ENCODE results near the gene MINDY4B.

Gene MINDY4B

DNA sequence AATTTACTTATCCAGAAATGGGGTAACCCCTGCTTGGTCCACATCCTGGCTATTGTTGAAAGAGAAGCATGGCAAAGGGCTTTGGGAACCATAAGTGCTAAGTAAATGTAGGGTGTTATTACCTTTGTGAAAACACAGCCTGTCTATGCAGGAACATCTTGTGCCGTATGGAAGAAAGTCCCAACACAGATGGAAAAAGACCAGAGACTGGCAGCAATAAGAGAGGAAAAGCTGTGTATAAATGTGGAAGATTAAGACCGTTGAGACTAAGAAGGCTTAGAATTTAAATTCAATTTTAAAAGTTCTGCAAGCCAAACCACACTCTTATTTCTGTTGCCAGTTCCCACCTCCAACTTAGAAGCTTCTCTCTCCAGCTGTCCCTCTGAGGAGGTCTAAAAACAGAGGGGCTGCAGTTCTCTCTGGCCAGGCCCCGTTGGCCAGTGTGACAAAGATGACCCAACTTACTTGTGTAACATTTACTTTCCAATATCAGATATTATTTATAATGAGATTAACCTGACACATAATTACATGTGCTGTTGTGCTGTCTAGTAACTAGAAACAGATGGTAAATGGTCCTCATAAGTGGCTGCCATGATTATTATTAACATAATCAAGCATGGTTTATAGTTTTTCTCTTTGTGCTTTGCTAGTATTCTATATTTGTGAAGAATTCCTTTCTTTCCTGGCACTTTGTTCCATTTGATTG lies 7.0 kb downstream of the MINDY4B start:
- no peaks in the 10 kb centered on the region for H3K4me1 ChIP-seq (ENCODE audit: control insufficient read depth, insufficient read depth, low read length)
- H3K36me3 ChIP-seq (ENCODE audit: control insufficient read depth in 2 of 2, insufficient read depth in 1 of 2, low read length in 2 of 2): no peaks in the 10 kb centered on the region
- H3K4me3 ChIP-seq (ENCODE audit: low read depth, low read length): no peak overlapping the region
- CTCF ChIA-PET: interaction anchor here (0.7 kb wide), 1 partner anchor 26 kb away, joined by 7 read pairs; no protein-coding TSS in a partner anchor
- H3K9me3 ChIP-seq (ENCODE audit: control insufficient read depth, insufficient read depth, low read depth, low read length): no peaks in the 10 kb centered on the region
- POLR2A ChIA-PET: no interaction called here
- H3K27ac ChIP-seq (ENCODE audit: extremely low read depth, low read depth, low read length): no peak overlapping the region
- TF ChIP-seq ZIC2 (tag by site-specific recombination; IDR thresholded peaks at IDR 0.05) (no peak), ZNF544 (tag by site-specific recombination; IDR thresholded peaks at IDR 0.05) (no peak), ZFP41 (tag by site-specific recombination; IDR thresholded peaks at IDR 0.05; ENCODE audit: borderline replicate concordance) (no peak), ZNF776 (tag by site-specific recombination; IDR thresholded peaks at IDR 0.05; ENCODE audit: borderline replicate concordance) (no peak), ZNF202 (tag by site-specific recombination; IDR thresholded peaks at IDR 0.05; ENCODE audit: borderline replicate concordance) (no peak), ZNF37A (tag by site-specific recombination; IDR thresholded peaks at IDR 0.05) (no peak), ZNF214 (tag by site-specific recombination; IDR thresholded peaks at IDR 0.05; ENCODE audit: borderline replicate concordance) (no peak), ZNF670 (tag by site-specific recombination; IDR thresholded peaks at IDR 0.05; ENCODE audit: low read depth) (no peak)
- TF ChIP-seq, protein P1, sequence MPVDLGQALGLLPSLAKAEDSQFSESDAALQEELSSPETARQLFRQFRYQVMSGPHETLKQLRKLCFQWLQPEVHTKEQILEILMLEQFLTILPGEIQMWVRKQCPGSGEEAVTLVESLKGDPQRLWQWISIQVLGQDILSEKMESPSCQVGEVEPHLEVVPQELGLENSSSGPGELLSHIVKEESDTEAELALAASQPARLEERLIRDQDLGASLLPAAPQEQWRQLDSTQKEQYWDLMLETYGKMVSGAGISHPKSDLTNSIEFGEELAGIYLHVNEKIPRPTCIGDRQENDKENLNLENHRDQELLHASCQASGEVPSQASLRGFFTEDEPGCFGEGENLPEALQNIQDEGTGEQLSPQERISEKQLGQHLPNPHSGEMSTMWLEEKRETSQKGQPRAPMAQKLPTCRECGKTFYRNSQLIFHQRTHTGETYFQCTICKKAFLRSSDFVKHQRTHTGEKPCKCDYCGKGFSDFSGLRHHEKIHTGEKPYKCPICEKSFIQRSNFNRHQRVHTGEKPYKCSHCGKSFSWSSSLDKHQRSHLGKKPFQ (tag by site-specific recombination; IDR thresholded peaks at IDR 0.05): no peak
- TF ChIP-seq, protein P2, sequence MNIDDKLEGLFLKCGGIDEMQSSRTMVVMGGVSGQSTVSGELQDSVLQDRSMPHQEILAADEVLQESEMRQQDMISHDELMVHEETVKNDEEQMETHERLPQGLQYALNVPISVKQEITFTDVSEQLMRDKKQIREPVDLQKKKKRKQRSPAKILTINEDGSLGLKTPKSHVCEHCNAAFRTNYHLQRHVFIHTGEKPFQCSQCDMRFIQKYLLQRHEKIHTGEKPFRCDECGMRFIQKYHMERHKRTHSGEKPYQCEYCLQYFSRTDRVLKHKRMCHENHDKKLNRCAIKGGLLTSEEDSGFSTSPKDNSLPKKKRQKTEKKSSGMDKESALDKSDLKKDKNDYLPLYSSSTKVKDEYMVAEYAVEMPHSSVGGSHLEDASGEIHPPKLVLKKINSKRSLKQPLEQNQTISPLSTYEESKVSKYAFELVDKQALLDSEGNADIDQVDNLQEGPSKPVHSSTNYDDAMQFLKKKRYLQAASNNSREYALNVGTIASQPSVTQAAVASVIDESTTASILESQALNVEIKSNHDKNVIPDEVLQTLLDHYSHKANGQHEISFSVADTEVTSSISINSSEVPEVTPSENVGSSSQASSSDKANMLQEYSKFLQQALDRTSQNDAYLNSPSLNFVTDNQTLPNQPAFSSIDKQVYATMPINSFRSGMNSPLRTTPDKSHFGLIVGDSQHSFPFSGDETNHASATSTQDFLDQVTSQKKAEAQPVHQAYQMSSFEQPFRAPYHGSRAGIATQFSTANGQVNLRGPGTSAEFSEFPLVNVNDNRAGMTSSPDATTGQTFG (tag by site-specific recombination; IDR thresholded peaks at IDR 0.05; ENCODE audit: borderline replicate concordance): no peak
- TF ChIP-seq, protein P3, sequence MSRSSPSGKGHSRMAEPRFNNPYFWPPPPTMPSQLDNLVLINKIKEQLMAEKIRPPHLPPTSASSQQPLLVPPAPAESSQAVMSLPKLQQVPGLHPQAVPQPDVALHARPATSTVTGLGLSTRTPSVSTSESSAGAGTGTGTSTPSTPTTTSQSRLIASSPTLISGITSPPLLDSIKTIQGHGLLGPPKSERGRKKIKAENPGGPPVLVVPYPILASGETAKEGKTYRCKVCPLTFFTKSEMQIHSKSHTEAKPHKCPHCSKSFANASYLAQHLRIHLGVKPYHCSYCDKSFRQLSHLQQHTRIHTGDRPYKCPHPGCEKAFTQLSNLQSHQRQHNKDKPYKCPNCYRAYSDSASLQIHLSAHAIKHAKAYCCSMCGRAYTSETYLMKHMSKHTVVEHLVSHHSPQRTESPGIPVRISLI (tag by site-specific recombination; IDR thresholded peaks at IDR 0.05): no peak
- TF ChIP-seq, protein P4, sequence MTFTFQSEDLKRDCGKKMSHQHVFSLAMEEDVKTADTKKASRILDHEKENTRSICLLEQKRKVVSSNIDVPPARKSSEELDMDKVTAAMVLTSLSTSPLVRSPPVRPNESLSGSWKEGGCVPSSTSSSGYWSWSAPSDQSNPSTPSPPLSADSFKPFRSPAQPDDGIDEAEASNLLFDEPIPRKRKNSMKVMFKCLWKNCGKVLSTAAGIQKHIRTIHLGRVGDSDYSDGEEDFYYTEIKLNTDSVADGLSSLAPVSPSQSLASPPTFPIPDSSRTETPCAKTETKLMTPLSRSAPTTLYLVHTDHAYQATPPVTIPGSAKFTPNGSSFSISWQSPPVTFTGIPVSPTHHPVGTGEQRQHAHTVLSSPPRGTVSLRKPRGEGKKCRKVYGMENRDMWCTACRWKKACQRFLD (tag by site-specific recombination; IDR thresholded peaks at IDR 0.05): no peak

DNA sequence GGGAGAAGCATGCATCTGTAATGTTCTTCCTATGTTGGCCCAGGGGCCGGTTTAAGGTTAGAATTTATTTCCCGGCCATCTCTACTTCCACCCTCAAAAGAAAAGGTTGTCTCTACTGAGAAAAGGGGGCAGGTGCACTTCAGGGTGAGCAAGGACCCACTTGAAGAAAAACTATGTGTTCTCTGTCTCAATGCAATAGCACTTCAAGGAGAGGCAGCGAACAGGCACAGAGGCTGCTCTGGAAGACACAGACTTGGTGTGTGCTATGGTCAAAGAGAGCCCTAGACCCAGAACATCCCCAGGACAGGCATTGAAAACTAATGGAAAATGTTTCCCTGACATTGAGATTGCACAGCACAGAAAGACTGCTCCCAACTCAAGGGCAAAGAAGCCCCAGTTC lies 7.6 kb downstream of the MINDY4B start:
- no peak overlapping the region for H3K4me3 ChIP-seq (ENCODE audit: low read depth, low read length)
- no peaks in the 10 kb centered on the region for H3K4me1 ChIP-seq (ENCODE audit: control insufficient read depth, insufficient read depth, low read length)
- no peak overlapping the region for H3K27ac ChIP-seq (ENCODE audit: extremely low read depth, low read depth, low read length)
- TF ChIP-seq, protein P5, sequence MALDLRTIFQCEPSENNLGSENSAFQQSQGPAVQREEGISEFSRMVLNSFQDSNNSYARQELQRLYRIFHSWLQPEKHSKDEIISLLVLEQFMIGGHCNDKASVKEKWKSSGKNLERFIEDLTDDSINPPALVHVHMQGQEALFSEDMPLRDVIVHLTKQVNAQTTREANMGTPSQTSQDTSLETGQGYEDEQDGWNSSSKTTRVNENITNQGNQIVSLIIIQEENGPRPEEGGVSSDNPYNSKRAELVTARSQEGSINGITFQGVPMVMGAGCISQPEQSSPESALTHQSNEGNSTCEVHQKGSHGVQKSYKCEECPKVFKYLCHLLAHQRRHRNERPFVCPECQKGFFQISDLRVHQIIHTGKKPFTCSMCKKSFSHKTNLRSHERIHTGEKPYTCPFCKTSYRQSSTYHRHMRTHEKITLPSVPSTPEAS (tag by site-specific recombination; IDR thresholded peaks at IDR 0.05): no peak
- TF ChIP-seq ZNF561 (tag by site-specific recombination; IDR thresholded peaks at IDR 0.05; ENCODE audit: borderline replicate concordance) (no peak), KLF16 (tag by site-specific recombination; IDR thresholded peaks at IDR 0.05) (no peak)
- ChIA-PET POLR2A (interaction anchor here (0.6 kb wide), 1 partner anchor 56 kb away, joined by 3 read pairs; no protein-coding TSS in a partner anchor), CTCF (no interaction called here)
- H3K36me3 ChIP-seq (ENCODE audit: control insufficient read depth in 2 of 2, insufficient read depth in 1 of 2, low read length in 2 of 2): no peaks in the 10 kb centered on the region
- H3K9me3 ChIP-seq (ENCODE audit: control insufficient read depth, insufficient read depth, low read depth, low read length): no peaks in the 10 kb centered on the region
